22Rv1 (cell line): Measurements from ENCODE around the gene VCAM1.

ENCODE experiments used
- CTCF ChIP-seq: fragments of 450-650 bp; IDR thresholded peaks from 2 replicates; pipeline ENCODE4 v1.5.1; 2017; ENCODE audit warnings: mild to moderate bottlenecking
- ZFX ChIP-seq: fragments of 450-650 bp; IDR thresholded peaks from 2 replicates; pipeline ENCODE4 v1.6.1; 2017; ENCODE audit warnings: antibody characterized with exemption, borderline replicate concordance

GRCh38 chr1:100699744-100700143 lies 19.8 kb upstream of the VCAM1 start:
- no peak for TF ChIP-seq CTCF
- no peak for TF ChIP-seq ZFX
